ENCODE data around the gene NOC2L. TPM values are rescaled to one million over a fixed set of nuclear protein-coding genes. Genes with fewer than 3 reads are reported as not detected.

The NOC2L gene
- total RNA-seq, 1 experiment from 2014 or later, result 130 TPM

GRCh38 chr1:927748-928147, 31.3 kb downstream of the NOC2L start:
- no peak overlapping the region for H2BK5ac ChIP-seq (ENCODE audit: insufficient read length, low read length)

More at GRCh38 chr1:927748-928147, 31.3 kb downstream of the NOC2L start:
- H3K4me1 ChIP-seq (ENCODE audit: insufficient read depth, low read length), result no peaks in the 10 kb centered on the region
- H4K20me1 ChIP-seq (ENCODE audit: control insufficient read depth, insufficient read depth, insufficient read length), result peaks cover 10% of the 10 kb centered on the region
- H2BK15ac ChIP-seq (ENCODE audit: low read depth, low read length), result no peak overlapping the region
- no peak overlapping the region for H3K27ac ChIP-seq (ENCODE audit: insufficient read length, low read depth, low read length)
- peaks cover 0 to 3% (median 0%) of the 10 kb centered on the region in 3 experiments; a peak in 2 of 7 replicates for H3K36me3 Mint-ChIP-seq (ENCODE audit: insufficient read depth in 1 of 3, low read depth in 3 of 3)
- H3K27me3 ChIP-seq (ENCODE audit: insufficient read depth, low read length), result peaks cover 76% of the 10 kb centered on the region
- H3K27me3 Mint-ChIP-seq (ENCODE audit: low read depth), result peaks cover 90% of the 10 kb centered on the region
- H3K4me2 ChIP-seq (ENCODE audit: insufficient read depth, insufficient read length, low read length), result no peak overlapping the region
- H2AK5ac ChIP-seq (ENCODE audit: insufficient read length, low read length), result no peak overlapping the region
- no peak overlapping the region for H4K8ac ChIP-seq (replicated peaks; ENCODE audit: insufficient read length, low read depth, low read length)
- TF ChIP-seq, protein P1, sequence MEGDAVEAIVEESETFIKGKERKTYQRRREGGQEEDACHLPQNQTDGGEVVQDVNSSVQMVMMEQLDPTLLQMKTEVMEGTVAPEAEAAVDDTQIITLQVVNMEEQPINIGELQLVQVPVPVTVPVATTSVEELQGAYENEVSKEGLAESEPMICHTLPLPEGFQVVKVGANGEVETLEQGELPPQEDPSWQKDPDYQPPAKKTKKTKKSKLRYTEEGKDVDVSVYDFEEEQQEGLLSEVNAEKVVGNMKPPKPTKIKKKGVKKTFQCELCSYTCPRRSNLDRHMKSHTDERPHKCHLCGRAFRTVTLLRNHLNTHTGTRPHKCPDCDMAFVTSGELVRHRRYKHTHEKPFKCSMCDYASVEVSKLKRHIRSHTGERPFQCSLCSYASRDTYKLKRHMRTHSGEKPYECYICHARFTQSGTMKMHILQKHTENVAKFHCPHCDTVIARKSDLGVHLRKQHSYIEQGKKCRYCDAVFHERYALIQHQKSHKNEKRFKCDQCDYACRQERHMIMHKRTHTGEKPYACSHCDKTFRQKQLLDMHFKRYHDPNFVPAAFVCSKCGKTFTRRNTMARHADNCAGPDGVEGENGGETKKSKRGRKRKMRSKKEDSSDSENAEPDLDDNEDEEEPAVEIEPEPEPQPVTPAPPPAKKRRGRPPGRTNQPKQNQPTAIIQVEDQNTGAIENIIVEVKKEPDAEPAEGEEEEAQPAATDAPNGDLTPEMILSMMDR (conservative IDR thresholded peaks at IDR 0.05), result no peak
- H3T11ph ChIP-seq (ENCODE audit: low read length), result no peak overlapping the region
- no peak overlapping the region for H4K5ac ChIP-seq (ENCODE audit: insufficient read length, low read depth, low read length)
- H3K9me3 ChIP-seq (ENCODE audit: control insufficient read depth, low read depth, low read length), result no peaks in the 10 kb centered on the region
- H3K9me3 Mint-ChIP-seq, result peaks cover 0 to 6% of the 10 kb centered on the region in 2 experiments; a peak in 2 of 5 replicates
- no peak overlapping the region for H4K91ac ChIP-seq (ENCODE audit: insufficient read length, low read depth, low read length)
- DNase-seq, result no peak
- H3K18ac ChIP-seq (ENCODE audit: insufficient read length, low read depth, low read length), result no peak overlapping the region
- H3K23me2 ChIP-seq (ENCODE audit: insufficient read length, low read depth, low read length, poor library complexity, severe bottlenecking), result peaks cover 7% of the 10 kb centered on the region
- H3K23ac ChIP-seq (ENCODE audit: insufficient read length, low read depth, low read length), result no peak overlapping the region
- H3K14ac ChIP-seq (ENCODE audit: insufficient read depth, low read length), result no peak overlapping the region
- no peak overlapping the region for H2BK120ac ChIP-seq (ENCODE audit: low read depth, low read length, poor library complexity, severe bottlenecking)
- no peak overlapping the region for H3K9ac ChIP-seq (ENCODE audit: extremely low read depth, insufficient read length, low read length)
- no peaks in the 10 kb centered on the region for H3K79me2 ChIP-seq (ENCODE audit: insufficient read depth, low read length)
- H3K4me1 Mint-ChIP-seq, result peaks cover 12 to 28% of the 10 kb centered on the region in 2 experiments
- no peak overlapping the region for H3K56ac ChIP-seq (ENCODE audit: insufficient read length, low read depth, low read length)
- no peak overlapping the region for H2AFZ ChIP-seq (ENCODE audit: low read length)
- H3K79me1 ChIP-seq (ENCODE audit: insufficient read depth, low read depth, low read length, poor library complexity, severe bottlenecking), result no peaks in the 10 kb centered on the region
- H3K4me3 Mint-ChIP-seq, result no peak overlapping the region
- no peak overlapping the region for H3K27ac Mint-ChIP-seq
- H2BK12ac ChIP-seq (ENCODE audit: insufficient read length, low read depth, low read length), result no peak overlapping the region
- no CpG with 5 or more reads among the region's 10 CpGs for WGBS (ENCODE audit: extremely low coverage, insufficient read length, low lambda C conversion rate)
- H2BK20ac ChIP-seq (ENCODE audit: low read depth, low read length, poor library complexity, severe bottlenecking), result no peak overlapping the region
- no peak overlapping the region for H3K4ac ChIP-seq (ENCODE audit: low read depth, low read length)

Measured in H9 (cell line).